ENCODE results near the gene CYP46A1. TPM values are rescaled to one million over a fixed set of nuclear protein-coding genes. Genes with fewer than 3 reads are reported as not detected.

CYP46A1 gene
- total and polyA plus RNA-seq, 7 experiments from 2014 or later, result 0.02 to 0.34 (median 0.23) TPM; not detected in 1

DNA sequence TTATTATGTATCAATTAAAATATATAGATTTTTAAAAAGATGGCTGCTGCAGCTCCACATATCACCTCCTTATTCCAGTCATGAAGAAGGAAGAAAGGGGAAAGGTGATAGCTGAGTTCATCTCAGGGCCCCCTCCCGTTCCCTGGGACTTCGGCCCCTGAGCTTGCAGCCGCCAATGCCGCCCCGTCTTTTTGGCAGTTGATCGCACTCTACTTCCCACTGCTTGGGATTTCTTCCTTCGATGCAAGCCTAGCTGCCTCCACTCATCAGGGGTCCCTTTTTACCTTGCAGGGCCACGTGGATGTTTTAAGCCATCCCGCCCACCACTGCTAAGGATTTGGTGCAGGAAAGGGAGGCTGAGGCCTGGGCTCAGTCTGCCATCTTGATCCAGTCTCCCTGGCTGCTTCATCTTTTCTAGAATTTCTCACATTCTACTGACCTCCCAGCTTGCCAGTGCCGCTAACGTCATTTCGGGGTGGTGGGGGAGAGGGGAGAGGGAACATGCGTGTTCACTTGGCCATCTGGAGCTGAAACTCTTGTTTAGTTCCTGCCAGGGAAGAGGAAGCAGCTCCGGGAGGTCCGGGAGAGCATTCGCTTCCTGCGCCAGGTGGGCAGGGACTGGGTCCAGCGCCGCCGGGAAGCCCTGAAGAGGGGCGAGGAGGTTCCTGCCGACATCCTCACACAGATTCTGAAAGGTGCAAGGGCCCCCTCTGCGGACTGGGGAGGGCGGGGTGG, 31.3 kb downstream of the CYP46A1 start:
- H3K9me3 ChIP-seq (ENCODE audit: control insufficient read depth in 2 of 3, low read length in 3 of 3), result no peaks in the 10 kb centered on the region
- H3K27ac ChIP-seq (ENCODE audit: low read depth, low read length), result no peak overlapping the region
- intact Hi-C loops (cut with micrococcal nuclease), result no loop called here
- no peak for DNase-seq
- no peaks in the 10 kb centered on the region for H3K27me3 ChIP-seq (ENCODE audit: control insufficient read depth in 2 of 2, insufficient read depth in 2 of 2, low read length in 2 of 2)
- Mint-ChIP-seq H3K4me1 (no peaks in the 10 kb centered on the region), H3K36me3 (no peaks in the 10 kb centered on the region), H3K27me3 (peaks cover 0 to 21% (median 9%) of the 10 kb centered on the region in 5 donors), H3K27ac (no peak overlapping the region), H3K9me3 (peaks cover 0 to 9% (median 0%) of the 10 kb centered on the region in 11 donors), H3K4me3 (no peak overlapping the region)
- no peaks in the 10 kb centered on the region for H3K4me1 ChIP-seq (ENCODE audit: control insufficient read depth in 2 of 2, insufficient read depth in 2 of 2, low read length in 2 of 2)
- ChIA-PET POLR2A (no interaction called here), CTCF (no interaction called here)
- no peak for ATAC-seq
- no peaks in the 10 kb centered on the region for H3K36me3 ChIP-seq (ENCODE audit: control insufficient read depth in 2 of 3, insufficient read depth in 3 of 3, low read length in 3 of 3)
- H3K4me3 ChIP-seq (ENCODE audit: low read length), result no peak overlapping the region

- H3K27me3 ChIP-seq (ENCODE audit: control insufficient read depth in 2 of 2, insufficient read depth in 2 of 2, low read length in 2 of 2), result no peaks in the 10 kb centered on the region
- no peak overlapping the region for H3K27ac ChIP-seq (ENCODE audit: low read depth, low read length)
- H3K4me1 Mint-ChIP-seq, result no peaks in the 10 kb centered on the region
- no peaks in the 10 kb centered on the region for H3K36me3 Mint-ChIP-seq
- intact Hi-C loops (cut with micrococcal nuclease), result no loop called here
- H3K9me3 ChIP-seq (ENCODE audit: control insufficient read depth in 2 of 3, low read length in 3 of 3), result no peaks in the 10 kb centered on the region
- no peak overlapping the region for H3K4me3 ChIP-seq (ENCODE audit: low read length)
- H3K27me3 Mint-ChIP-seq, result peaks cover 0 to 21% (median 9%) of the 10 kb centered on the region in 5 donors
- H3K4me3 Mint-ChIP-seq, result no peak overlapping the region
- no peaks in the 10 kb centered on the region for H3K36me3 ChIP-seq (ENCODE audit: control insufficient read depth in 2 of 3, insufficient read depth in 3 of 3, low read length in 3 of 3)
- ChIA-PET CTCF (no interaction called here), POLR2A (no interaction called here)
- DNase-seq (no peak), ATAC-seq (no peak)
- H3K27ac Mint-ChIP-seq, result no peak overlapping the region
- no peaks in the 10 kb centered on the region for H3K4me1 ChIP-seq (ENCODE audit: control insufficient read depth in 2 of 2, insufficient read depth in 2 of 2, low read length in 2 of 2)
- peaks cover 0 to 9% (median 0%) of the 10 kb centered on the region in 11 donors for H3K9me3 Mint-ChIP-seq
These were observed 32.2 kb downstream of the CYP46A1 start for GRCh38 chr14:99716091-99716849.

- intact Hi-C loops (cut with micrococcal nuclease), result no loop called here
- no peaks in the 10 kb centered on the region for H3K27me3 ChIP-seq (ENCODE audit: control insufficient read depth in 2 of 2, insufficient read depth in 2 of 2, low read length in 2 of 2)
- H3K9me3 ChIP-seq (ENCODE audit: control insufficient read depth in 2 of 3, low read length in 3 of 3), result no peaks in the 10 kb centered on the region
- Mint-ChIP-seq H3K36me3 (no peaks in the 10 kb centered on the region), H3K9me3 (peaks cover 0 to 7% (median 0%) of the 10 kb centered on the region in 11 donors), H3K27ac (no peak overlapping the region), H3K4me3 (no peak overlapping the region), H3K4me1 (no peaks in the 10 kb centered on the region), H3K27me3 (peaks cover 0 to 15% (median 9%) of the 10 kb centered on the region in 5 donors)
- H3K4me1 ChIP-seq (ENCODE audit: control insufficient read depth in 2 of 2, insufficient read depth in 2 of 2, low read length in 2 of 2), result no peaks in the 10 kb centered on the region
- no peak for ATAC-seq
- no peaks in the 10 kb centered on the region for H3K36me3 ChIP-seq (ENCODE audit: control insufficient read depth in 2 of 3, insufficient read depth in 3 of 3, low read length in 3 of 3)
- H3K27ac ChIP-seq (ENCODE audit: low read depth, low read length), result no peak overlapping the region
- ChIA-PET CTCF (no interaction called here), POLR2A (no interaction called here)
- no peak overlapping the region for H3K4me3 ChIP-seq (ENCODE audit: low read length)
- no peak for DNase-seq
These were observed 33.0 kb downstream of the CYP46A1 start for GRCh38 chr14:99716850-99717681.

DNA sequence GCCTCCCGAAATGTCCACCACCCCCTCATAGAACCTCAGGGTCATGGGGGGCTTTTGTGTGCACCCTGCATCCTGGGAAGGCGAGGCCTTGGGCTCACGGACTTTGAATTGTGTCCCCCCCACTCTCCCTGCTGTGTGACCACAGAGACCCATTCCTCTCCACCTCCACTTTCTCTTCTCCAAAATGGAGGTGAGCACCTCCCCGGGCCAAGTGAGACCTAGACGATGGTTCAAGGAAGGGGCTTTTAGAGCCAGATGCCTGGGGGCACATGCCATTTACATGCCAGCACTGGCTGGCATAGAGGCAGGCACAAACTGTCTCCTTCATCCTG, 33.5 kb downstream of the CYP46A1 start:
- no peaks in the 10 kb centered on the region for H3K4me1 ChIP-seq (ENCODE audit: control insufficient read depth in 2 of 2, insufficient read depth in 2 of 2, low read length in 2 of 2)
- intact Hi-C loops (cut with micrococcal nuclease), result no loop called here
- Mint-ChIP-seq H3K27ac (no peak overlapping the region), H3K36me3 (no peaks in the 10 kb centered on the region), H3K4me3 (no peak overlapping the region), H3K4me1 (no peaks in the 10 kb centered on the region), H3K27me3 (peaks cover 0 to 11% (median 4%) of the 10 kb centered on the region in 5 donors), H3K9me3 (peaks cover 0 to 2% (median 0%) of the 10 kb centered on the region in 11 donors)
- POLR2A ChIA-PET, result no interaction called here
- CTCF ChIA-PET, result no interaction called here
- H3K36me3 ChIP-seq (ENCODE audit: control insufficient read depth in 2 of 3, insufficient read depth in 3 of 3, low read length in 3 of 3), result no peaks in the 10 kb centered on the region
- H3K27ac ChIP-seq (ENCODE audit: low read depth, low read length), result no peak overlapping the region
- H3K9me3 ChIP-seq (ENCODE audit: control insufficient read depth in 2 of 3, low read length in 3 of 3), result no peaks in the 10 kb centered on the region
- no peak for ATAC-seq
- no peaks in the 10 kb centered on the region for H3K27me3 ChIP-seq (ENCODE audit: control insufficient read depth in 2 of 2, insufficient read depth in 2 of 2, low read length in 2 of 2)
- no peak overlapping the region for H3K4me3 ChIP-seq (ENCODE audit: low read length)
- no peak for DNase-seq

GRCh38 chr14:99718031-99718810, 34.1 kb downstream of the CYP46A1 start:
- no peaks in the 10 kb centered on the region for H3K4me1 Mint-ChIP-seq
- Histone ChIP-seq H3K36me3 (ENCODE audit: control insufficient read depth in 2 of 3, insufficient read depth in 3 of 3, low read length in 3 of 3) (no peaks in the 10 kb centered on the region), H3K4me1 (ENCODE audit: control insufficient read depth in 2 of 2, insufficient read depth in 2 of 2, low read length in 2 of 2) (no peaks in the 10 kb centered on the region), H3K9me3 (ENCODE audit: control insufficient read depth in 2 of 3, low read length in 3 of 3) (no peaks in the 10 kb centered on the region), H3K4me3 (ENCODE audit: low read length) (no peak overlapping the region), H3K27me3 (ENCODE audit: control insufficient read depth in 2 of 2, insufficient read depth in 2 of 2, low read length in 2 of 2) (no peaks in the 10 kb centered on the region), H3K27ac (ENCODE audit: low read depth, low read length) (no peak overlapping the region)
- intact Hi-C loops (cut with micrococcal nuclease), result no loop called here
- DNase-seq (no peak), ATAC-seq (no peak)
- CTCF ChIA-PET, result no interaction called here
- H3K9me3 Mint-ChIP-seq, result peaks cover 0 to 2% (median 0%) of the 10 kb centered on the region in 11 donors
- no peaks in the 10 kb centered on the region for H3K36me3 Mint-ChIP-seq
- H3K27ac Mint-ChIP-seq, result peak overlapping the region in 1 of 9 donors; percentile 43
- H3K4me3 Mint-ChIP-seq, result no peak overlapping the region
- POLR2A ChIA-PET, result no interaction called here
- H3K27me3 Mint-ChIP-seq, result peaks cover 0 to 13% (median 4%) of the 10 kb centered on the region in 5 donors

DNA sequence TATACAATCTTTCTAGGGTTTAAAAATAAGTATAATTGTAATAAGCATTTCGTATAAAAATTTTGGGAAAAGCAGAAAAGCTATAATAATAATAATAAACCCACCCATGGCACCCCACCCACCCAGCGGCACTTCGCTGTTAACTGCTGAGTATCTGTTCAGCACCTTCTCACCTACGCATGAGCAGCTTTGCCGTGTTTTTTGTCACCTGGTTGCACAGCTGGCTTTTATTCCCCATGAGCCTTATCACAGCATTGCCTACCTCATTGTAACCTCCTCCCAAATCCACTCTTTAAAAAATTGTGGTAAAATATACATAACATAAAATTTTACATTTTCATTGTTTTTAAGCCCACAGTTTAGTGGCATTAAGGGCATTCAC, 34.7 kb downstream of the CYP46A1 start:
- ATAC-seq (no peak), DNase-seq (no peak)
- no peaks in the 10 kb centered on the region for H3K9me3 ChIP-seq (ENCODE audit: control insufficient read depth in 2 of 3, low read length in 3 of 3)
- H3K36me3 Mint-ChIP-seq, result no peaks in the 10 kb centered on the region
- no peaks in the 10 kb centered on the region for H3K4me1 ChIP-seq (ENCODE audit: control insufficient read depth in 2 of 2, insufficient read depth in 2 of 2, low read length in 2 of 2)
- ChIA-PET CTCF (no interaction called here), POLR2A (no interaction called here)
- H3K27ac ChIP-seq (ENCODE audit: low read depth, low read length), result no peak overlapping the region
- no peaks in the 10 kb centered on the region for H3K36me3 ChIP-seq (ENCODE audit: control insufficient read depth in 2 of 3, insufficient read depth in 3 of 3, low read length in 3 of 3)
- H3K27me3 Mint-ChIP-seq, result peaks cover 0 to 17% (median 4%) of the 10 kb centered on the region in 5 donors
- no peaks in the 10 kb centered on the region for H3K4me1 Mint-ChIP-seq
- no peak overlapping the region for H3K4me3 Mint-ChIP-seq
- H3K27me3 ChIP-seq (ENCODE audit: control insufficient read depth in 2 of 2, insufficient read depth in 2 of 2, low read length in 2 of 2), result no peaks in the 10 kb centered on the region
- no peak overlapping the region for H3K27ac Mint-ChIP-seq
- intact Hi-C loops (cut with micrococcal nuclease), result no loop called here
- H3K9me3 Mint-ChIP-seq, result peaks cover 0 to 2% (median 0%) of the 10 kb centered on the region in 11 donors
- no peak overlapping the region for H3K4me3 ChIP-seq (ENCODE audit: low read length)

Measured in naive thymus-derived CD4-positive, alpha-beta T cell (primary cell).